Measurements from ENCODE around the gene NUP160. TPM values are rescaled to one million over a fixed set of nuclear protein-coding genes. Genes with fewer than 3 reads are reported as not detected.
"Not testable (repeated sequence)": the region's sequence is repeated elsewhere in the genome, so short reads cannot be mapped to it uniquely, and the experiment has no call there.

Gene NUP160
- total RNA-seq, 4 donors from 2014 or later, result 26.3 to 39.8 (median 28.6) TPM

- Histone ChIP-seq H3K27me3 (no peaks in the 10 kb centered on the region), H3K4me1 (peaks cover 0 to 27% (median 2%) of the 10 kb centered on the region in 4 donors), H3K36me3 (no peaks in the 10 kb centered on the region), H3K27ac (no peak overlapping the region), H3K4me3 (no peak overlapping the region), H3K9me3 (no peaks in the 10 kb centered on the region)
- 33 to 36% methylated on average over 4 of the region's 4 CpGs for WGBS, 2 donors
- TF ChIP-seq EP300 (IDR thresholded peaks at IDR 0.05) (peak in 1 of 2 donors; percentile 34), CTCF (IDR thresholded peaks at IDR 0.05) (no peak), POLR2A (IDR thresholded peaks at IDR 0.05) (no peak)
- DNase-seq (ENCODE audit: low spot score in 2 of 2), result no peak
Measured at GRCh38 chr11:47889714-47890441, 41.7 kb upstream of the NUP160 start.

- no peak overlapping the region for H3K4me3 ChIP-seq
- H3K9me3 ChIP-seq, result no peaks in the 10 kb centered on the region
- H3K4me1 ChIP-seq, result peaks cover 0 to 27% (median 2%) of the 10 kb centered on the region in 4 donors
- no peaks in the 10 kb centered on the region for H3K27me3 ChIP-seq
- TF ChIP-seq POLR2A (IDR thresholded peaks at IDR 0.05) (no peak), CTCF (IDR thresholded peaks at IDR 0.05) (no peak), EP300 (IDR thresholded peaks at IDR 0.05) (no peak)
- DNase-seq (ENCODE audit: low spot score in 2 of 2), result no peak
- no peaks in the 10 kb centered on the region for H3K36me3 ChIP-seq
- H3K27ac ChIP-seq, result no peak overlapping the region
- WGBS, 2 donors, result 92 to 94% methylated on average over 5 of the region's 5 CpGs
Measured at GRCh38 chr11:47887910-47888569, 39.9 kb upstream of the NUP160 start.

- Histone ChIP-seq H3K4me3 (no peak overlapping the region), H3K27ac (peak overlapping the region; percentile 19 to 58 (median 33)), H3K36me3 (no peaks in the 10 kb centered on the region), H3K9me3 (no peaks in the 10 kb centered on the region), H3K4me1 (peaks cover 0 to 31% (median 2%) of the 10 kb centered on the region in 4 donors), H3K27me3 (no peaks in the 10 kb centered on the region)
- 41 to 44% methylated on average over 6 of the region's 6 CpGs for WGBS, 2 donors
- peak in 1 of 2 donors; percentile 58 for TF ChIP-seq EP300 (IDR thresholded peaks at IDR 0.05)
- no peak for TF ChIP-seq CTCF (IDR thresholded peaks at IDR 0.05)
- DNase-seq (ENCODE audit: low spot score in 2 of 2), result peak in 1 of 2 donors; percentile 41
Measured at GRCh38 chr11:47886096-47886495, 37.9 kb upstream of the NUP160 start.

GRCh38 chr11:47882437-47882836, 34.3 kb upstream of the NUP160 start:
- H3K27ac ChIP-seq; H3K9me3 ChIP-seq; H3K4me3 ChIP-seq; H3K27me3 ChIP-seq; H3K36me3 ChIP-seq; DNase-seq (ENCODE audit: low spot score in 2 of 2): not testable (repeated sequence)
- 94 to 95% methylated on average over 13 of the region's 13 CpGs for WGBS, 2 donors
- peaks cover 0 to 27% (median 5%) of the 10 kb centered on the region in 4 donors for H3K4me1 ChIP-seq

GRCh38 chr11:47881145-47881544, 33.0 kb upstream of the NUP160 start:
- Histone ChIP-seq H3K4me1 (peaks cover 0 to 24% (median 5%) of the 10 kb centered on the region in 4 donors), H3K9me3 (peaks cover 0 to 2% (median 0%) of the 10 kb centered on the region in 4 donors), H3K4me3 (no peak overlapping the region), H3K36me3 (no peaks in the 10 kb centered on the region), H3K27me3 (no peaks in the 10 kb centered on the region), H3K27ac (no peak overlapping the region)
- TF ChIP-seq POLR2A (IDR thresholded peaks at IDR 0.05) (no peak), EP300 (IDR thresholded peaks at IDR 0.05) (peak in 1 of 2 donors; percentile 34)
- peak in 1 of 2 donors; percentile 36 for DNase-seq (ENCODE audit: low spot score in 2 of 2)
- 49 to 62% methylated on average over 7 of the region's 7 CpGs for WGBS, 2 donors
